SK-N-SH (cell line): ENCODE results near the gene IMPA2.

Experiments used
- CHD2 ChIP-seq: fragments of 150-350 bp; IDR thresholded peaks from 2 replicates; pipeline ENCODE4 v1.6.1; 2018; ENCODE audit warnings: low read length; ENCODE audit not compliant: partially characterized antibody
- MEF2A ChIP-seq: IDR thresholded peaks from 2 replicates; pipeline ENCODE4 v1.4.0; 2012; ENCODE audit warnings: low read depth, borderline replicate concordance
- NRF1 ChIP-seq: IDR thresholded peaks from 2 replicates; pipeline ENCODE4 v1.6.1; 2012; ENCODE audit warnings: low read depth, mild to moderate bottlenecking, low read length
- POLR2AphosphoS5 ChIP-seq: IDR thresholded peaks from 2 replicates; pipeline ENCODE4 v1.6.1; 2012; ENCODE audit warnings: low read depth, low read length
- RAD21 ChIP-seq: IDR thresholded peaks from 2 replicates; pipeline ENCODE4 v1.6.1; 2012; ENCODE audit warnings: mild to moderate bottlenecking, low read length
- SIN3A ChIP-seq: IDR thresholded peaks from 2 replicates; pipeline ENCODE4 v1.6.1; 2012; ENCODE audit warnings: low read depth, mild to moderate bottlenecking, low read length, moderate library complexity, borderline replicate concordance
- TCF12 ChIP-seq: IDR thresholded peaks from 2 replicates; pipeline ENCODE4 v1.4.0; 2012
- TF ChIP-seq, protein P1 (sequence below): IDR thresholded peaks from 2 replicates; pipeline ENCODE4 v1.4.0; 2012; ENCODE audit warnings: low read depth
- TF ChIP-seq, protein P2 (sequence below): fragments of 200-600 bp; sonication (generic); IDR thresholded peaks from 2 replicates; pipeline ENCODE4 v1.6.1; 2017; ENCODE audit warnings: antibody characterized with exemption, mild to moderate bottlenecking, moderate library complexity

DNA sequence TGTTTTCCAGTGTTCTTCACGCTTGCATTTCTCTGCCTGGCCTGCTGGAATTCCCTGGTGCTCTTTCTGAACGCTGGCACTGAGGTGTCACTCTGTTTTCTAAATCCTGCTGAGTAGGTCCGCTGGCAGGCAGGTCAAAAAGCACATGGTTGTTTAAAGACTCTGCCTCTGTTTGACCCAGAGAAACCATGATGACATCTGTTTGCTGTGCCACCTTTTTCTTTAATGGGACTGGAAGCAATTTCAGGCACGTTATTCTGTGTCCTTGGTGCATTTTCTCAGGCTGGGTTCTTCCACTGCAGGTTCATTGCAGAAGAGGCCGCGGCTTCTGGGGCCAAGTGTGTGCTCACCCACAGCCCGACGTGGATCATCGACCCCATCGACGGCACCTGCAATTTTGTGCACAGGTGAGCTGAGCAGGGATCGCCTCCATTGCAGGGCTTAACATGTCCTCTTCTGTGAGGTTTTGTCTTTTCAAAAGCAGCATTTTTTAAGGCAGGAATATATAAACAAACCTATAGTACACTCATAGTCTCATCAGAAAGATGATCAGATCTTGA is 28.4 kb downstream of the IMPA2 start:
- TF ChIP-seq MEF2A (no peak), RAD21 (no peak), NRF1 (no peak), CHD2 (no peak), TCF12 (no peak), POLR2AphosphoS5 (no peak), SIN3A (no peak)
- TF ChIP-seq, protein P1, sequence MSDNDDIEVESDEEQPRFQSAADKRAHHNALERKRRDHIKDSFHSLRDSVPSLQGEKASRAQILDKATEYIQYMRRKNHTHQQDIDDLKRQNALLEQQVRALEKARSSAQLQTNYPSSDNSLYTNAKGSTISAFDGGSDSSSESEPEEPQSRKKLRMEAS = no peak
- TF ChIP-seq, protein P2, sequence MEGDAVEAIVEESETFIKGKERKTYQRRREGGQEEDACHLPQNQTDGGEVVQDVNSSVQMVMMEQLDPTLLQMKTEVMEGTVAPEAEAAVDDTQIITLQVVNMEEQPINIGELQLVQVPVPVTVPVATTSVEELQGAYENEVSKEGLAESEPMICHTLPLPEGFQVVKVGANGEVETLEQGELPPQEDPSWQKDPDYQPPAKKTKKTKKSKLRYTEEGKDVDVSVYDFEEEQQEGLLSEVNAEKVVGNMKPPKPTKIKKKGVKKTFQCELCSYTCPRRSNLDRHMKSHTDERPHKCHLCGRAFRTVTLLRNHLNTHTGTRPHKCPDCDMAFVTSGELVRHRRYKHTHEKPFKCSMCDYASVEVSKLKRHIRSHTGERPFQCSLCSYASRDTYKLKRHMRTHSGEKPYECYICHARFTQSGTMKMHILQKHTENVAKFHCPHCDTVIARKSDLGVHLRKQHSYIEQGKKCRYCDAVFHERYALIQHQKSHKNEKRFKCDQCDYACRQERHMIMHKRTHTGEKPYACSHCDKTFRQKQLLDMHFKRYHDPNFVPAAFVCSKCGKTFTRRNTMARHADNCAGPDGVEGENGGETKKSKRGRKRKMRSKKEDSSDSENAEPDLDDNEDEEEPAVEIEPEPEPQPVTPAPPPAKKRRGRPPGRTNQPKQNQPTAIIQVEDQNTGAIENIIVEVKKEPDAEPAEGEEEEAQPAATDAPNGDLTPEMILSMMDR = no peak
